OCI-LY7 (cell line): Measurements from ENCODE around the gene KLB. TPM values are rescaled to one million over a fixed set of nuclear protein-coding genes. Genes with fewer than 3 reads are reported as not detected.

ENCODE experiments used
- BruUV-seq: library from RNA; stranded (reverse); fragments of 400-500 nt; replicated peaks from 2 replicates; lab custom pipeline; 2021; lab: Mats Ljungman, UMichigan
- CTCF ChIA-PET: fragments of 300-600 bp; sonication (Branson Sonifier 250); formaldehyde crosslinking; loops from one replicate; lab custom pipeline; 2022; ENCODE audit warnings: antibody characterized with exemption; ENCODE audit not compliant: unreplicated experiment; lab: Charles Lee
- POLR2A ChIA-PET: fragments of 300-600 bp; sonication (Branson Sonifier 250); formaldehyde crosslinking; loops from one replicate; lab custom pipeline; 2022; ENCODE audit warnings: antibody characterized with exemption; lab: Charles Lee
- DNase-seq: peaks from one replicate; pipeline ENCODE4 v3.0.0-alpha.2; 2015; ENCODE audit warnings: low spot score
- H2AFZ ChIP-seq: fragments of 200-600 bp; sonication (generic), shearing (Covaris generic); 2 replicates; pipeline ENCODE4 v1.6.1; 2014; ENCODE audit warnings: mild to moderate bottlenecking, antibody characterized with exemption, low read length, moderate library complexity
- H3K27ac ChIP-seq: fragments of 200-600 bp; sonication (generic); 2 replicates; pipeline ENCODE4 v1.5.1; 2014; ENCODE audit warnings: mixed run types, low read depth, mild to moderate bottlenecking, moderate library complexity, low read length, inconsistent platforms; ENCODE audit not compliant: poor library complexity, severe bottlenecking
- H3K36me3 ChIP-seq: fragments of 200-600 bp; sonication (generic); 2 replicates; pipeline ENCODE4 v1.6.1; 2014; ENCODE audit warnings: mild to moderate bottlenecking, antibody characterized with exemption, low read length, moderate library complexity, mixed read lengths; ENCODE audit not compliant: insufficient read depth
- H3K4me1 ChIP-seq: fragments of 200-600 bp; sonication (generic); 2 replicates; pipeline ENCODE4 v1.5.1; 2014; ENCODE audit warnings: mild to moderate bottlenecking, low read length; ENCODE audit not compliant: insufficient read depth, poor library complexity, severe bottlenecking
- H3K4me2 ChIP-seq: fragments of 200-600 bp; sonication (generic); 2 replicates; pipeline ENCODE4 v1.6.1; 2014; ENCODE audit warnings: mild to moderate bottlenecking, low read length
- H3K4me3 ChIP-seq: fragments of 200-600 bp; sonication (generic); 2 replicates; pipeline ENCODE4 v1.5.1; 2014; ENCODE audit warnings: mild to moderate bottlenecking, low read depth, low read length; ENCODE audit not compliant: poor library complexity, severe bottlenecking
- H3K79me2 ChIP-seq: fragments of 200-600 bp; sonication (generic); 2 replicates; pipeline ENCODE4 v1.6.1; 2016; ENCODE audit warnings: low read depth, mild to moderate bottlenecking, low read length, moderate library complexity, mixed read lengths; ENCODE audit not compliant: insufficient read depth
- H3K9me2 ChIP-seq: fragments of 200-600 bp; sonication (generic); 2 replicates; pipeline ENCODE4 v1.6.1; 2016; ENCODE audit warnings: mild to moderate bottlenecking, low read length, mixed read lengths; ENCODE audit not compliant: insufficient read depth
- H3K9me3 ChIP-seq: fragments of 200-600 bp; sonication (generic); 2 replicates; pipeline ENCODE4 v1.6.1; 2014; ENCODE audit warnings: mild to moderate bottlenecking, mixed run types, low read length, mixed read lengths
- H4K20me1 ChIP-seq: fragments of 200-600 bp; sonication (generic); 2 replicates; pipeline ENCODE4 v1.6.1; 2014; ENCODE audit warnings: mild to moderate bottlenecking, antibody characterized with exemption, low read length, moderate library complexity, mixed read lengths; ENCODE audit not compliant: insufficient read depth
- CTCF ChIP-seq: fragments of 200-600 bp; sonication (generic); conservative IDR thresholded peaks from 2 replicates; pipeline ENCODE4 v1.5.1; 2014; ENCODE audit warnings: mild to moderate bottlenecking, antibody characterized with exemption, low read length, moderate library complexity, mixed read lengths
- EZH2phosphoT487 ChIP-seq: fragments of 200-600 bp; sonication (generic); IDR thresholded peaks from 2 replicates; pipeline ENCODE4 v1.6.1; 2018; ENCODE audit warnings: low read depth, borderline replicate concordance, mild to moderate bottlenecking, mixed run types, antibody characterized with exemption, low read length, moderate library complexity, mixed read lengths
- intact Hi-C: fragments of 100-400 bp; cut with micrococcal nuclease; formaldehyde crosslinking; loops from one replicate; pipeline ENCODE4 v1.10.0; 2022; ENCODE audit not compliant: unreplicated experiment
- total RNA-seq, 2 experiments: library from RNA; depleted of rRNA in 1 of 2; stranded (reverse); fragments of >200 nt in 1 of 2; shearing (Covaris generic) in 1 of 2; gene quantifications; 2 replicates each; pipeline ENCODE4 v1.2.3, GENCODE V29; 2014 to 2022

KLB gene
- total RNA-seq, 2 experiments from 2014 or later = not detected

- Histone ChIP-seq H3K36me3 (no peaks in the 10 kb centered on the region), H3K4me2 (no peak overlapping the region), H3K27ac (no peak overlapping the region), H4K20me1 (no peaks in the 10 kb centered on the region), H3K79me2 (no peaks in the 10 kb centered on the region), H2AFZ (no peak overlapping the region), H3K9me3 (no peaks in the 10 kb centered on the region), H3K4me1 (no peaks in the 10 kb centered on the region), H3K9me2 (no peaks in the 10 kb centered on the region), H3K4me3 (no peak overlapping the region)
- BruUV-seq = no TSS peak
- ChIA-PET CTCF (no interaction called here), POLR2A (interaction anchor here (0.6 to 1.4 kb wide), 9 partner anchors 13 to 819 kb away, joined by 3 to 5 read pairs (median 3); no protein-coding TSS in a partner anchor)
- TF ChIP-seq CTCF = no peak
- TF ChIP-seq EZH2phosphoT487 = no peak
- no peak for DNase-seq
- intact Hi-C loops = loop anchor here (10.0 kb wide), 1 partner anchor 145 kb away; no protein-coding TSS in a partner anchor
Measured at GRCh38 chr4:39429476-39430334, 23.0 kb downstream of the KLB start.

- H4K20me1 ChIP-seq = no peaks in the 10 kb centered on the region
- ChIA-PET POLR2A (interaction anchor here (0.6 to 0.7 kb wide), 3 partner anchors 8 to 321 kb away, joined by 3 read pairs; no protein-coding TSS in a partner anchor), CTCF (no interaction called here)
- no peaks in the 10 kb centered on the region for H3K36me3 ChIP-seq
- no peak overlapping the region for H3K4me3 ChIP-seq
- DNase-seq = no peak
- TF ChIP-seq EZH2phosphoT487 (no peak), CTCF (no peak)
- no peaks in the 10 kb centered on the region for H3K9me2 ChIP-seq
- H2AFZ ChIP-seq = no peak overlapping the region
- BruUV-seq = no TSS peak
- no peak overlapping the region for H3K4me2 ChIP-seq
- H3K27ac ChIP-seq = no peak overlapping the region
- no peaks in the 10 kb centered on the region for H3K79me2 ChIP-seq
- no peaks in the 10 kb centered on the region for H3K4me1 ChIP-seq
- H3K9me3 ChIP-seq = no peaks in the 10 kb centered on the region
- intact Hi-C loops = loop anchor here (10.0 kb wide), 1 partner anchor 149 kb away; no protein-coding TSS in a partner anchor
Measured at GRCh38 chr4:39433878-39434492, 27.3 kb downstream of the KLB start.
